GM23338 (cell line): ENCODE measurements around the gene DPYSL3. TPM values are rescaled to one million over a fixed set of nuclear protein-coding genes. Genes with fewer than 3 reads are reported as not detected.

Experiments
- ATAC-seq: fragments of 200-7000 bp; cut with Tn5 transposase; 3 replicates; pipeline ENCODE4 v1.9.1; 2020
- DNase-seq: peaks from one replicate; pipeline ENCODE4 v3.0.0-alpha.2; 2015; ENCODE audit warnings: low spot score
- H2AFZ ChIP-seq: fragments of 200-600 bp; sonication (generic); 2 replicates; pipeline ENCODE4 v1.8.0; 2016; ENCODE audit warnings: antibody characterized with exemption, mild to moderate bottlenecking, moderate library complexity
- H3F3A ChIP-seq: fragments of 200-600 bp; sonication (generic); replicated peaks from 2 replicates; pipeline ENCODE4 v1.8.0; 2017; ENCODE audit warnings: antibody characterized with exemption, mixed run types, low read depth
- H3K27ac ChIP-seq: fragments of 200-600 bp; sonication (generic); 2 replicates; pipeline ENCODE4 v1.6.1; 2016; ENCODE audit warnings: low read depth
- H3K27me3 ChIP-seq: fragments of 200-600 bp; sonication (generic); 2 replicates; pipeline ENCODE4 v1.8.0; 2016; ENCODE audit warnings: mild to moderate bottlenecking, mixed run types, moderate library complexity; ENCODE audit not compliant: insufficient read depth
- H3K36me3 ChIP-seq: fragments of 200-600 bp; sonication (generic); 2 replicates; pipeline ENCODE4 v1.8.0; 2016; ENCODE audit warnings: mild to moderate bottlenecking; ENCODE audit not compliant: insufficient read depth
- H3K4me1 ChIP-seq: fragments of 200-600 bp; sonication (generic); 2 replicates; pipeline ENCODE4 v1.8.0; 2016; ENCODE audit warnings: mild to moderate bottlenecking, moderate library complexity; ENCODE audit not compliant: insufficient read depth
- H3K4me2 ChIP-seq: fragments of 200-600 bp; sonication (generic); 2 replicates; pipeline ENCODE4 v1.7.1; 2017; ENCODE audit warnings: mixed run types
- H3K4me3 ChIP-seq: fragments of 200-600 bp; sonication (generic); 2 replicates; pipeline ENCODE4 v1.6.1; 2016; ENCODE audit warnings: mixed run types
- H3K79me2 ChIP-seq: fragments of 200-600 bp; sonication (generic); replicated peaks from 2 replicates; pipeline ENCODE4 v1.8.0; 2017; ENCODE audit warnings: mild to moderate bottlenecking; ENCODE audit not compliant: insufficient read depth
- H3K9me2 ChIP-seq: fragments of 200-600 bp; sonication (generic); 2 replicates; pipeline ENCODE4 v1.8.0; 2017; ENCODE audit not compliant: insufficient read depth
- H4K20me1 ChIP-seq: fragments of 200-600 bp; sonication (generic); replicated peaks from 2 replicates; pipeline ENCODE4 v1.8.0; 2017; ENCODE audit warnings: mild to moderate bottlenecking; ENCODE audit not compliant: insufficient read depth
- H3K27ac Mint-ChIP-seq: 2 replicates; pipeline ENCODE4 v1.8.0; 2020; ENCODE audit warnings: inconsistent platforms, mild to moderate bottlenecking, moderate library complexity, mixed read lengths
- H3K27me3 Mint-ChIP-seq: 3 replicates; pipeline ENCODE4 v1.8.0; 2022; ENCODE audit warnings: low read depth, mild to moderate bottlenecking, moderate library complexity, mixed read lengths, inconsistent platforms; ENCODE audit not compliant: insufficient read depth, poor library complexity
- H3K36me3 Mint-ChIP-seq: 3 replicates; pipeline ENCODE4 v1.8.0; 2021; ENCODE audit warnings: low read depth, mild to moderate bottlenecking, inconsistent platforms, moderate library complexity, mixed read lengths
- H3K4me1 Mint-ChIP-seq: 3 replicates; pipeline ENCODE4 v1.8.0; 2020; ENCODE audit warnings: mild to moderate bottlenecking, inconsistent platforms, mixed read lengths
- H3K4me3 Mint-ChIP-seq: 3 replicates; pipeline ENCODE4 v1.8.0; 2021; ENCODE audit warnings: moderate library complexity, mild to moderate bottlenecking, inconsistent platforms, mixed read lengths
- H3K9me3 Mint-ChIP-seq: 3 replicates; pipeline ENCODE4 v1.8.0; 2020; ENCODE audit warnings: moderate library complexity, mild to moderate bottlenecking, inconsistent platforms, mixed read lengths
- CREB1 ChIP-seq: fragments of 250-450 bp; sonication (Bioruptor Pico); IDR thresholded peaks from 2 replicates; pipeline ENCODE4 v1.5.0; 2020; ENCODE audit warnings: low read depth, mild to moderate bottlenecking, moderate library complexity
- CTCF ChIP-seq, 2 experiments: fragments of 200-600 bp in 1 of 2; sonication (generic) in 1 of 2; conservative IDR thresholded peaks; 2 replicates each; pipeline versions ENCODE4 v1.5.1 to v1.6.1; 2016 to 2017; ENCODE audit warnings: antibody characterized with exemption in 2 of 2, low read depth in 2 of 2, mild to moderate bottlenecking in 2 of 2, moderate library complexity in 1 of 2
- EZH2 ChIP-seq: fragments of 200-600 bp; sonication (generic); IDR thresholded peaks from one replicate; pipeline ENCODE4 v1.8.0; 2017; ENCODE audit warnings: antibody characterized with exemption, mild to moderate bottlenecking, low read depth; ENCODE audit not compliant: unreplicated experiment
- EZH2phosphoT487 ChIP-seq: fragments of 200-600 bp; sonication (generic); IDR thresholded peaks from one replicate; pipeline ENCODE4 v1.8.1; 2018; ENCODE audit warnings: antibody characterized with exemption; ENCODE audit not compliant: unreplicated experiment
- NANOG ChIP-seq: IDR thresholded peaks from 2 replicates; pipeline ENCODE4 v1.6.1; 2016; ENCODE audit warnings: antibody characterized with exemption, borderline replicate concordance
- POLR2AphosphoS5 ChIP-seq: IDR thresholded peaks from 2 replicates; pipeline ENCODE4 v1.6.1; 2016; ENCODE audit warnings: antibody characterized with exemption, low read depth
- REST ChIP-seq: IDR thresholded peaks from one replicate; pipeline ENCODE4 v1.6.1; 2018; ENCODE audit warnings: antibody characterized with exemption; ENCODE audit not compliant: unreplicated experiment
- STAT1 ChIP-seq: IDR thresholded peaks from one replicate; pipeline ENCODE4 v1.6.1; 2016; ENCODE audit warnings: antibody characterized with exemption; ENCODE audit not compliant: unreplicated experiment
- ZNF114 ChIP-seq: fragments of 250-450 bp; sonication (Bioruptor Pico); IDR thresholded peaks from 2 replicates; pipeline ENCODE4 v1.5.0; 2020; ENCODE audit warnings: mild to moderate bottlenecking, moderate library complexity
- ZNF462 ChIP-seq: fragments of 250-450 bp; sonication (Bioruptor Pico); IDR thresholded peaks from 2 replicates; pipeline ENCODE4 v1.5.0; 2020; ENCODE audit warnings: mild to moderate bottlenecking, moderate library complexity
- polyA plus RNA-seq: library from polyadenylated mRNA; unstranded; fragments of >200 nt; fragmentation: Nextera tagmentation; extraction: Ambion mirVana; gene quantifications from 2 replicates; pipeline ENCODE4 v1.2.1, GENCODE V29; 2016
- total RNA-seq: library from RNA; depleted of rRNA; stranded (reverse); fragments of >200 nt; shearing (Covaris generic); gene quantifications from 2 replicates; pipeline ENCODE4 v1.2.3, GENCODE V29; 2014

The DPYSL3 gene
- total and polyA plus RNA-seq, 2 experiments from 2014 or later, result 97.6 to 455 TPM

GRCh38 chr5:147359581-147359980, 150.3 kb downstream of the DPYSL3 start:
- H4K20me1 ChIP-seq, result no peaks in the 10 kb centered on the region
- H3F3A ChIP-seq, result no peaks in the 10 kb centered on the region
- no peaks in the 10 kb centered on the region for H3K36me3 Mint-ChIP-seq
- H3K4me2 ChIP-seq, result no peak overlapping the region
- H3K79me2 ChIP-seq, result no peaks in the 10 kb centered on the region
- DNase-seq (no peak), ATAC-seq (no peak)
- no peak overlapping the region for H3K27ac Mint-ChIP-seq
- no peaks in the 10 kb centered on the region for H3K9me2 ChIP-seq
- H3K4me1 ChIP-seq, result no peaks in the 10 kb centered on the region; the same call in 1 of the 2 replicates
- peaks cover 2% of the 10 kb centered on the region for H3K27me3 Mint-ChIP-seq
- H3K36me3 ChIP-seq, result no peaks in the 10 kb centered on the region
- no peak overlapping the region for H3K27ac ChIP-seq
- no peaks in the 10 kb centered on the region for H3K9me3 Mint-ChIP-seq
- TF ChIP-seq CTCF (conservative IDR thresholded peaks at IDR 0.05; ENCODE audit: low read depth in 2 of 2) (no peak), EZH2 (no peak)
- peaks cover 6% of the 10 kb centered on the region; the same call in 2 of the 3 replicates for H3K4me1 Mint-ChIP-seq
- H2AFZ ChIP-seq, result no peak overlapping the region
- H3K27me3 ChIP-seq, result no peaks in the 10 kb centered on the region
- no peak overlapping the region for H3K4me3 ChIP-seq
- H3K4me3 Mint-ChIP-seq, result no peak overlapping the region

GRCh38 chr5:147359101-147359500, 150.8 kb downstream of the DPYSL3 start:
- no peaks in the 10 kb centered on the region for H3K36me3 Mint-ChIP-seq
- no peak overlapping the region for H3K4me3 Mint-ChIP-seq
- ATAC-seq, result no peak
- Histone ChIP-seq H3K27ac (no peak overlapping the region), H3F3A (no peaks in the 10 kb centered on the region), H3K27me3 (no peaks in the 10 kb centered on the region), H4K20me1 (no peaks in the 10 kb centered on the region), H3K36me3 (no peaks in the 10 kb centered on the region), H3K4me1 (no peaks in the 10 kb centered on the region; the same call in 1 of the 2 replicates), H3K4me3 (no peak overlapping the region), H3K9me2 (no peaks in the 10 kb centered on the region), H3K79me2 (no peaks in the 10 kb centered on the region), H2AFZ (no peak overlapping the region), H3K4me2 (no peak overlapping the region)
- peaks cover 6% of the 10 kb centered on the region; the same call in 2 of the 3 replicates for H3K4me1 Mint-ChIP-seq
- no peak overlapping the region for H3K27ac Mint-ChIP-seq
- peaks cover 2% of the 10 kb centered on the region for H3K27me3 Mint-ChIP-seq
- DNase-seq, result no peak
- H3K9me3 Mint-ChIP-seq, result no peaks in the 10 kb centered on the region
- TF ChIP-seq NANOG (no peak), STAT1 (no peak), ZNF114 (CRISPR knock-in tag) (no peak), EZH2phosphoT487 (no peak), REST (no peak), ZNF462 (CRISPR knock-in tag) (no peak), CREB1 (CRISPR knock-in tag) (no peak), EZH2 (no peak), POLR2AphosphoS5 (no peak)
